ENCODE measurements around the gene GCNT2.
"Not testable (repeated sequence)": the region's sequence is repeated elsewhere in the genome, so short reads cannot be mapped to it uniquely, and the experiment has no call there.

GRCh38 chr6:10575519-10575918 is 54.4 kb downstream of the GCNT2 start:
- not testable (repeated sequence) for TF ChIP-seq CTCF (conservative IDR thresholded peaks at IDR 0.05; ENCODE audit: low read depth, low read length); EZH2 (IDR thresholded peaks at IDR 0.05; ENCODE audit: low read length, unreplicated experiment)
